ENCODE measurements around the gene JCAD.

The JCAD gene

DNA sequence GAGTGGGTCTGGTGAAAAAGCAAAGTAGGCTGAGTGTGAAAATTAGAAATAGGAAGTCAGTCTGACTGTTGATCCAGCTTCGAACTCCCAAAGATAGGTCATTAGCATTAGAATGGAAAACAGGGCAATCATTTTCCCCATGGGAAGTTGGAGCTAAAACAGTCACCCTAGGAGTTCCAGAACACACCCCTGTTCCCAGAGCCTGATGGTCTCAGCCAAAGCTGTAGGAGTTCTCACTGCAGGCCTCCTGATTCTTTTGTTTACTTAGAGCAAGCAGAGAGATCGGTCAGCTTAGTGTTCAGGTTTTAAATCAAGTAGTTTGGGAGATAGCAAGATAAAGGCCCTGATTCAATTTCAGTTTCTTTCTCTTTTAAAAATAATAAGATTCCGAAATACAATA is 28.8 kb upstream of the JCAD start:
- H3K27me3 ChIP-seq (ENCODE audit: insufficient read depth, low read length), result no peaks in the 10 kb centered on the region
- H3K9me3 ChIP-seq (ENCODE audit: low read length), result no peaks in the 10 kb centered on the region
- no peaks in the 10 kb centered on the region for H3K36me3 ChIP-seq (ENCODE audit: insufficient read depth, low read length)
- no peak overlapping the region for H2AFZ ChIP-seq (ENCODE audit: low read depth, low read length)
- no peak overlapping the region for H3K4me3 ChIP-seq (ENCODE audit: low read length)
- no peaks in the 10 kb centered on the region for H3K4me1 ChIP-seq (ENCODE audit: insufficient read depth, low read length)

- no peaks in the 10 kb centered on the region for H3K4me1 ChIP-seq (ENCODE audit: insufficient read depth, low read length)
- no peak overlapping the region for H2AFZ ChIP-seq (ENCODE audit: low read depth, low read length)
- no peaks in the 10 kb centered on the region for H3K27me3 ChIP-seq (ENCODE audit: insufficient read depth, low read length)
- H3K36me3 ChIP-seq (ENCODE audit: insufficient read depth, low read length), result no peaks in the 10 kb centered on the region
- H3K9me3 ChIP-seq (ENCODE audit: low read length), result no peaks in the 10 kb centered on the region
- no peak overlapping the region for H3K4me3 ChIP-seq (ENCODE audit: low read length)
Measured at GRCh38 chr10:30083934-30084333, 24.5 kb upstream of the JCAD start.

- Histone ChIP-seq H3K4me3 (ENCODE audit: low read length) (no peak overlapping the region), H2AFZ (ENCODE audit: low read depth, low read length) (no peak overlapping the region), H3K9me3 (ENCODE audit: low read length) (no peaks in the 10 kb centered on the region), H3K36me3 (ENCODE audit: insufficient read depth, low read length) (no peaks in the 10 kb centered on the region), H3K4me1 (ENCODE audit: insufficient read depth, low read length) (peaks cover 5% of the 10 kb centered on the region), H3K27me3 (ENCODE audit: insufficient read depth, low read length) (no peaks in the 10 kb centered on the region)
Measured at GRCh38 chr10:30081182-30081581, 21.8 kb upstream of the JCAD start.

DNA sequence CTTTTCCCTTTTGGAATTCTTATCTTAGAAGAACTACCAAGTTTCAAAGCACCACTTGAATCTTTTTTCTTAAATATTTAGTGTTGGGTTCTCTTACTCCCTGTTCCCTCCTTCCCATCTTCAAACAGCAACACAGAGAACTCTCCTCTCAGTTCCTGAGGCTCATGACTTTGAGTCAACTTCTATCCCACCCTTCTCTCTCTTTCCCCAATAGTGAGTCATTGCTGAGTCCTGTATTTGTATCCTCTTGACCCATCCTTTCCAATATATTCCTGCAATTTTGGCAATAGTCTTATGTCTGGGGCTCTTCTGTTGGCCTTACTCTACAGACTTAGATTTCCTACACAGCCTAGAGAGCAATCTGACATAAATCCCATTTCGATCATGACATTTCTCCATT is 20.8 kb upstream of the JCAD start:
- no peaks in the 10 kb centered on the region for H3K27me3 ChIP-seq (ENCODE audit: insufficient read depth, low read length)
- H3K9me3 ChIP-seq (ENCODE audit: low read length), result no peaks in the 10 kb centered on the region
- peaks cover 11% of the 10 kb centered on the region for H3K4me1 ChIP-seq (ENCODE audit: insufficient read depth, low read length)
- H3K4me3 ChIP-seq (ENCODE audit: low read length), result no peak overlapping the region
- H3K36me3 ChIP-seq (ENCODE audit: insufficient read depth, low read length), result no peaks in the 10 kb centered on the region
- H2AFZ ChIP-seq (ENCODE audit: low read depth, low read length), result no peak overlapping the region

DNA sequence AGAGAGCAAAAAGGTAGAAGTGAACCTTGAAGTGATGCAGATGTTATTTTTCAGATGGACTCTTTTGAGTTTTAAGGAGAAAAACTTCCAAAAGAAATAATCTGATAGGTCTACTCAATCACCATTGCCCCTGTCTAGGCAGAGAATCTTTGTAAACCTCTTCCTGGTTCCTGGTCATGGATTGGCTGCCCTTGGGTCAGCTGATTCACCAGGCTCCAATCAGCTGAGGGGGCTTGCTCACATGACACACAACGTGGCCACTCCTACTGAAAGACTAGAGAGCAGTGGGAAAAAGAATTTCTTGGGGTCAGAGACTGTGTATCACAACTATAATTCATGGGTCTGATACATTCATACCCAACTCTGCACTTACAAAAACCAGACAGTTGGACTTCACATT is 20.0 kb upstream of the JCAD start:
- no peak overlapping the region for H3K4me3 ChIP-seq (ENCODE audit: low read length)
- H2AFZ ChIP-seq (ENCODE audit: low read depth, low read length), result no peak overlapping the region
- no peaks in the 10 kb centered on the region for H3K9me3 ChIP-seq (ENCODE audit: low read length)
- H3K4me1 ChIP-seq (ENCODE audit: insufficient read depth, low read length), result peaks cover 14% of the 10 kb centered on the region
- no peaks in the 10 kb centered on the region for H3K36me3 ChIP-seq (ENCODE audit: insufficient read depth, low read length)
- H3K27me3 ChIP-seq (ENCODE audit: insufficient read depth, low read length), result no peaks in the 10 kb centered on the region

DNA sequence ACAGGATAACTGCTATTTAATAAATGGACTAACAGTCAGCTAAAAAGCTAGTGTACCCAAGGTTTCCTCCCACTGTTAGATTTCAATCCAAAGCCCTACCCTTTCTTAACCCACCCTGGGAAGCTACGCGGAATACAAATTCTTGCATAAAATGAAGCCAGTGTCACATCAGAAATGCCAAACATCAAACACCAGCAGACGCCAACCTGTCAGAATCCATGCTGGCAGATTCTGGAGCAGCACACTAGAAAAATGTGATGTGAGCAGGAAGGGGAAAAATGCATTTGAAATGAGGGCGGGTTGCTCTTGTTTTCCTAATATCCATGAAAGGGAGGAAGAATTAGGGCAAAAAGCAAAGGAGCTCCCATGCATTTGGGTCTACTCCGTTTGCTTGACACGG is 16.1 kb upstream of the JCAD start:
- Histone ChIP-seq H2AFZ (ENCODE audit: low read depth, low read length) (no peak overlapping the region), H3K27me3 (ENCODE audit: insufficient read depth, low read length) (no peaks in the 10 kb centered on the region), H3K4me3 (ENCODE audit: low read length) (no peak overlapping the region), H3K36me3 (ENCODE audit: insufficient read depth, low read length) (no peaks in the 10 kb centered on the region), H3K9me3 (ENCODE audit: low read length) (no peaks in the 10 kb centered on the region), H3K4me1 (ENCODE audit: insufficient read depth, low read length) (peaks cover 15% of the 10 kb centered on the region)

DNA sequence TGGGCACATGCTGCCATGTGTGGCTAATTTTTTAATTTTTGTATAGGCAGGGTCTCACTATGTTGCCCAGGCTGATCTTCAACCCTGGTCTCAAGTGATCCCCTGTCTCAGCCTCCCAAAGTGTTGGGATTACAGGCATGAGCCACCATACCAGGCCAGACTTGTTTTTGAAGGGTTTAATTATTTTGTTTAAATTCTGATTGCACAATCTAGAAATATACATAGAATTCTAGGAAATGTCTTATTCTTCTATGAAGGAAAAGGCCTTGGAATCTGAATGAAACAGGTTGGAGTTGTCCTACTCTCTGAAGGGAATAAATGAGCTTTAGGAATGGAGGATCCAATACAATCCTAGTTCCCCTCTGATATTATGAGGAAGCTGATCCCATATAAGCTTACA is 15.5 kb upstream of the JCAD start:
- Histone ChIP-seq H3K4me3 (ENCODE audit: low read length) (no peak overlapping the region), H3K4me1 (ENCODE audit: insufficient read depth, low read length) (peaks cover 20% of the 10 kb centered on the region), H3K9me3 (ENCODE audit: low read length) (no peaks in the 10 kb centered on the region), H2AFZ (ENCODE audit: low read depth, low read length) (no peak overlapping the region), H3K36me3 (ENCODE audit: insufficient read depth, low read length) (no peaks in the 10 kb centered on the region), H3K27me3 (ENCODE audit: insufficient read depth, low read length) (no peaks in the 10 kb centered on the region)

DNA sequence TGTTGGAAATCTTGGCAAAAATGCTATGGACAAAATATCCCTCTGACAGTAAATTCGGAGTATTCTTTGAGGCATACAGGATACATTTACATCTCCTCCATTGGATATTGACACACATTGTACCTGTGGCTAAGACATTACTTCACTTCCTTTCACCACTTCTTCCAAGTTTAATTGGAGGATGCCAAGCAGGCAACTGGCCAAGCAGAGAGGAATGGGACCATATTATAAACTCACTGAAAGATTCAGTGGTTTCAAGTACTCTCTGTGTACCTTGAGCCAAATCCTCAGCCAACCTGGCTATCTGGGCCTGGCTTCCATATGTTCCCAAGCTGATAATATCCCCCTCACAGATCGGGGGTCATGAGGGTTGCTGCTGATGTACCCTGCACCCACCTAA is 14.7 kb upstream of the JCAD start:
- no peak overlapping the region for H2AFZ ChIP-seq (ENCODE audit: low read depth, low read length)
- no peaks in the 10 kb centered on the region for H3K9me3 ChIP-seq (ENCODE audit: low read length)
- peaks cover 23% of the 10 kb centered on the region for H3K4me1 ChIP-seq (ENCODE audit: insufficient read depth, low read length)
- H3K36me3 ChIP-seq (ENCODE audit: insufficient read depth, low read length), result no peaks in the 10 kb centered on the region
- H3K27me3 ChIP-seq (ENCODE audit: insufficient read depth, low read length), result no peaks in the 10 kb centered on the region
- no peak overlapping the region for H3K4me3 ChIP-seq (ENCODE audit: low read length)

DNA sequence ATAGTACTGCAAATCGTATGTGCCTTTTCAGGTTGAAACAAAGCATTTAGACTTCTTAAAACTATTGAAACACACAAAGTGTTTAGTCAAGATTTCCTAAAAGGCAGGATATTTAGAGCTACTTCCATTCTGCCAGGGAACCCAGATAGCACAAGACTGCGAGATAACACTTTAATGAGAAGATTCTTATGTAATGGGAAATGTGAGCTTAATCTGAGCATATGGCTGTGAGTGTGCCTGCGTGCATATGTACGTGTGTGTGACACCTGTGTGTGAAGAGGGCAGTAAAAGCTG is 14.3 kb upstream of the JCAD start:
- peaks cover 23% of the 10 kb centered on the region for H3K4me1 ChIP-seq (ENCODE audit: insufficient read depth, low read length)
- no peak overlapping the region for H3K4me3 ChIP-seq (ENCODE audit: low read length)
- no peaks in the 10 kb centered on the region for H3K27me3 ChIP-seq (ENCODE audit: insufficient read depth, low read length)
- H3K36me3 ChIP-seq (ENCODE audit: insufficient read depth, low read length), result no peaks in the 10 kb centered on the region
- no peak overlapping the region for H2AFZ ChIP-seq (ENCODE audit: low read depth, low read length)
- H3K9me3 ChIP-seq (ENCODE audit: low read length), result no peaks in the 10 kb centered on the region

DNA sequence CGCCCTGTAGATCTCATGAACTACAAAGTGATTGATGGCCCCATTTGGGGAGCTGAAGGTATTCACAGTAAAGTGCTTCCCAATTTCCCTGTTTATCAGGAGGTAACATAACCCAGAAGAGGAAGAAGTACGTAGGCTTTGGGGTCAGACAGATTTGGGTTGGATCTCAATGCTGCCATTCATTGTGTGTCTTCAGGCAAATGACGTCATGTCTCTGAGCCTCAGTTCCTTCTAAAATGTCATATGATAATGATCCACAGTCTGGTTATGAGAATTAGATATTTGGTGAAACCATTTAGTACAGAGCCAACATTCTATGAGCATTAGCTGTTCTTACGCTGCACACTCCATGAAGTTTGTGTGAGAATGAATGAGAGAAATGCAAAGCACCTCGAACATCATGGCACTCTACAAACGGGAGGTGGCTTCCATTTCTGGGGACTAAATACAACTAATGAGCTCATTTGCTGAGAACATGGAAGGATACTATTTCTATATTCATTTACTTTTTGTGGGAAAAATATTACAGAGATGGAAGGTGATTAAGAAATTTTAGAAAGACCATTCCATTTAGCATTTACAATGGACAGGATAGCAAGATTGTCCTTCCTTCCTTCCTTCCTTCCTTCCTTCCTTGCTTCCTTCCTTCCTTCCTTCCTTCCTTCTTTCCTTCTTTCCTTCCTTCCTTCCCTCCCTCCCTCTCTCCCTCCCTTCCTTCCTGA is 13.8 kb upstream of the JCAD start:
- no peaks in the 10 kb centered on the region for H3K36me3 ChIP-seq (ENCODE audit: insufficient read depth, low read length)
- no peak overlapping the region for H2AFZ ChIP-seq (ENCODE audit: low read depth, low read length)
- no peaks in the 10 kb centered on the region for H3K27me3 ChIP-seq (ENCODE audit: insufficient read depth, low read length)
- H3K4me1 ChIP-seq (ENCODE audit: insufficient read depth, low read length), result peaks cover 23% of the 10 kb centered on the region
- H3K9me3 ChIP-seq (ENCODE audit: low read length), result no peaks in the 10 kb centered on the region
- no peak overlapping the region for H3K4me3 ChIP-seq (ENCODE audit: low read length)

- Histone ChIP-seq H3K36me3 (ENCODE audit: insufficient read depth, low read length) (no peaks in the 10 kb centered on the region), H3K4me3 (ENCODE audit: low read length) (no peak overlapping the region), H3K4me1 (ENCODE audit: insufficient read depth, low read length) (peaks cover 23% of the 10 kb centered on the region), H2AFZ (ENCODE audit: low read depth, low read length) (no peak overlapping the region), H3K9me3 (ENCODE audit: low read length) (no peaks in the 10 kb centered on the region), H3K27me3 (ENCODE audit: insufficient read depth, low read length) (no peaks in the 10 kb centered on the region)
Measured at GRCh38 chr10:30072068-30072467, 12.7 kb upstream of the JCAD start.

- Histone ChIP-seq H2AFZ (ENCODE audit: low read depth, low read length) (no peak overlapping the region), H3K36me3 (ENCODE audit: insufficient read depth, low read length) (no peaks in the 10 kb centered on the region), H3K9me3 (ENCODE audit: low read length) (no peaks in the 10 kb centered on the region), H3K27me3 (ENCODE audit: insufficient read depth, low read length) (no peaks in the 10 kb centered on the region), H3K4me3 (ENCODE audit: low read length) (no peak overlapping the region), H3K4me1 (ENCODE audit: insufficient read depth, low read length) (peaks cover 11% of the 10 kb centered on the region)
Measured at GRCh38 chr10:30070001-30070685, 10.8 kb upstream of the JCAD start.

DNA sequence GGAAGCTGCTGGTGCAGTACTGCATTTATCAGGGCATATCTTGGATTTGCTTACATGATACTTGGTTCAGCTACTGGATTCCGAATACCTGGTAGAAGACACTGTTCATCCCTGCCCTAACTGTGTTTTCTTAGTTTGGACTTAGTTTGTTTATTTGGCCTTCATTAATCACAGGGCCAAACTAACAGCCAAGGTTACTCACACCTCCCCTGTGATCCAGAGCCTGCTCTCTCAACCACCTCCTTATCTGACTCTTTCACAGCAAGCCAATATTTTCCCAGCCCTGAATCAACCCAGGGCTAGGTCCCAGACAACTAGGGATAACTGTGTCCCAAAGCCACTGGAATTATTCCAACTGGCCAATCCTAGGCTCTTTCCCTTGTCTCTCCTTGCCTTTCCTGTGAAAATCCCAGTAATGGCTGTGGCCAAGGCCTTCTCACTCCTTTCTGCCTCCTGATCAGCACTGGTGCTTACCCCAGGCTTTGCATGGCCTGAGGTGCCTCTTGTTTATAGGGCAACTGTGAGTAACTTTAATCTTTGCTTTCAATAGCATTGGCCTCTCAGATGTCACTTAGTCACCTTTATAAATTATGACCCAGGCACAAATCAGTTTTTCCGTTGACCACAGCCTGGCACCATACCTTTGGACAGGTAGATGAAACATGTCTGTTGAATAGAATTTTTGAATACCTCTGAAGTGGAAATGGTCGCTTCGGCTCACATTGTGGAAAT is 9.3 kb upstream of the JCAD start:
- Histone ChIP-seq H3K4me3 (ENCODE audit: low read length) (no peak overlapping the region), H2AFZ (ENCODE audit: low read depth, low read length) (no peak overlapping the region), H3K36me3 (ENCODE audit: insufficient read depth, low read length) (no peaks in the 10 kb centered on the region), H3K9me3 (ENCODE audit: low read length) (no peaks in the 10 kb centered on the region), H3K4me1 (ENCODE audit: insufficient read depth, low read length) (peaks cover 9% of the 10 kb centered on the region), H3K27me3 (ENCODE audit: insufficient read depth, low read length) (no peaks in the 10 kb centered on the region)

Measured in neuron (in vitro differentiated cells).